HG03025 (cell line): Measurements from ENCODE around the gene TMED10.
"Not testable (repeated sequence)": the region's sequence is repeated elsewhere in the genome, so short reads cannot be mapped to it uniquely, and the experiment has no call there.

Experiments
- ATAC-seq: cut with Tn5 transposase; IDR thresholded peaks from one replicate; pipeline ENCODE4 v1.9.1; 2021; ENCODE audit warnings: mild to moderate bottlenecking, moderate library complexity; ENCODE audit not compliant: unreplicated experiment, low FRiP score

TMED10 gene

GRCh38 chr14:75163677-75164076 lies 12.7 kb downstream of the TMED10 start:
- no peak for ATAC-seq

GRCh38 chr14:75162631-75163030 lies 13.8 kb downstream of the TMED10 start:
- no peak for ATAC-seq

GRCh38 chr14:75158843-75159614 lies 17.4 kb downstream of the TMED10 start:
- no peak for ATAC-seq

- ATAC-seq: no peak
Measured at GRCh38 chr14:75156901-75157300, 19.5 kb downstream of the TMED10 start.

GRCh38 chr14:75156111-75156510 lies 20.3 kb downstream of the TMED10 start:
- ATAC-seq: no peak

GRCh38 chr14:75155169-75155568 lies 21.2 kb downstream of the TMED10 start:
- no peak for ATAC-seq

GRCh38 chr14:75153295-75153694 lies 23.1 kb downstream of the TMED10 start:
- ATAC-seq: no peak

- no peak for ATAC-seq
Measured at GRCh38 chr14:75151851-75152250, 24.6 kb downstream of the TMED10 start.

- ATAC-seq: not testable (repeated sequence)
Measured at GRCh38 chr14:75150637-75151036, 25.8 kb downstream of the TMED10 start.

GRCh38 chr14:75150150-75150549 lies 26.3 kb downstream of the TMED10 start:
- ATAC-seq: no peak

GRCh38 chr14:75147423-75148071 lies 28.9 kb downstream of the TMED10 start:
- ATAC-seq: no peak

- ATAC-seq: no peak
Measured at GRCh38 chr14:75144944-75145343, 31.5 kb downstream of the TMED10 start.

- ATAC-seq: no peak
Measured at GRCh38 chr14:75143761-75144527, 32.5 kb downstream of the TMED10 start.

- ATAC-seq: no peak
Measured at GRCh38 chr14:75142494-75142893, 33.9 kb downstream of the TMED10 start.

GRCh38 chr14:75141967-75142366 lies 34.4 kb downstream of the TMED10 start:
- no peak for ATAC-seq

- no peak for ATAC-seq
Measured at GRCh38 chr14:75141062-75141461, 35.4 kb downstream of the TMED10 start.

GRCh38 chr14:75140620-75141019 lies 35.8 kb downstream of the TMED10 start:
- no peak for ATAC-seq

- no peak for ATAC-seq
Measured at GRCh38 chr14:75139185-75139584, 37.2 kb downstream of the TMED10 start.

- no peak for ATAC-seq
Measured at GRCh38 chr14:75138492-75138891, 37.9 kb downstream of the TMED10 start.

- ATAC-seq: no peak
Measured at GRCh38 chr14:75134644-75135043, 41.8 kb downstream of the TMED10 start.

GRCh38 chr14:75133597-75133996 lies 42.8 kb downstream of the TMED10 start:
- ATAC-seq: no peak
